ENCODE measurements around the gene MBD3L5. TPM values are rescaled to one million over a fixed set of nuclear protein-coding genes. Genes with fewer than 3 reads are reported as not detected.
"Not testable (repeated sequence)": the region's sequence is repeated elsewhere in the genome, so short reads cannot be mapped to it uniquely, and the experiment has no call there.

MBD3L5 gene
- total RNA-seq, result not detected in 2 replicates

- DNase-seq (ENCODE audit: low read depth); H3K4me3 ChIP-seq (ENCODE audit: low read depth, low read length); FAIRE-seq; H3K27me3 ChIP-seq (ENCODE audit: control insufficient read depth, insufficient read depth, low read length); H3K36me3 ChIP-seq (ENCODE audit: control insufficient read depth, insufficient read depth, low read length): not testable (repeated sequence)
Measured at GRCh38 chr19:7030278-7030677, at the start of gene MBD3L5. Gene MBD3L5, plus strand, starts transcription at chr19:7030578. Its CDS starts 34 bp downstream, at chr19:7030612.

GRCh38 chr19:6983448-6983847 is 46.9 kb upstream of the MBD3L5 start:
- TF ChIP-seq CTCF (IDR thresholded peaks at IDR 0.05; ENCODE audit: insufficient read depth, low read length, severe bottlenecking), result no peak
- H3K36me3 ChIP-seq (ENCODE audit: control insufficient read depth, insufficient read depth, low read length), result no peaks in the 10 kb centered on the region
- DNase-seq (ENCODE audit: low read depth) (peak; percentile 3), FAIRE-seq (peak; percentile 88)
- H3K4me3 ChIP-seq (ENCODE audit: low read depth, low read length), result no peak overlapping the region
- H3K27me3 ChIP-seq (ENCODE audit: control insufficient read depth, insufficient read depth, low read length), result no peaks in the 10 kb centered on the region

- no peak for TF ChIP-seq CTCF (IDR thresholded peaks at IDR 0.05; ENCODE audit: insufficient read depth, low read length, severe bottlenecking)
- Histone ChIP-seq H3K27me3 (ENCODE audit: control insufficient read depth, insufficient read depth, low read length) (no peaks in the 10 kb centered on the region), H3K36me3 (ENCODE audit: control insufficient read depth, insufficient read depth, low read length) (no peaks in the 10 kb centered on the region), H3K4me3 (ENCODE audit: low read depth, low read length) (no peak overlapping the region)
- no peak for FAIRE-seq
- DNase-seq (ENCODE audit: low read depth), result no peak
Measured at GRCh38 chr19:6987850-6988249, 42.5 kb upstream of the MBD3L5 start.

- DNase-seq (ENCODE audit: low read depth), result no peak
- no peak for TF ChIP-seq CTCF (IDR thresholded peaks at IDR 0.05; ENCODE audit: insufficient read depth, low read length, severe bottlenecking)
- FAIRE-seq, result peak; percentile 91
- H3K27me3 ChIP-seq (ENCODE audit: control insufficient read depth, insufficient read depth, low read length), result no peaks in the 10 kb centered on the region
- H3K4me3 ChIP-seq (ENCODE audit: low read depth, low read length), result no peak overlapping the region
- no peaks in the 10 kb centered on the region for H3K36me3 ChIP-seq (ENCODE audit: control insufficient read depth, insufficient read depth, low read length)
Measured at GRCh38 chr19:6988257-6988656, 42.1 kb upstream of the MBD3L5 start.

GRCh38 chr19:6995054-6995453 is 35.3 kb upstream of the MBD3L5 start:
- no peak for TF ChIP-seq CTCF (IDR thresholded peaks at IDR 0.05; ENCODE audit: insufficient read depth, low read length, severe bottlenecking)
- Histone ChIP-seq H3K4me3 (ENCODE audit: low read depth, low read length) (no peak overlapping the region), H3K36me3 (ENCODE audit: control insufficient read depth, insufficient read depth, low read length) (no peaks in the 10 kb centered on the region), H3K27me3 (ENCODE audit: control insufficient read depth, insufficient read depth, low read length) (no peaks in the 10 kb centered on the region)
- DNase-seq (ENCODE audit: low read depth) (no peak), FAIRE-seq (no peak)

GRCh38 chr19:6996810-6997209 is 33.6 kb upstream of the MBD3L5 start:
- TF ChIP-seq CTCF (IDR thresholded peaks at IDR 0.05; ENCODE audit: insufficient read depth, low read length, severe bottlenecking), result no peak
- H3K4me3 ChIP-seq (ENCODE audit: low read depth, low read length), result no peak overlapping the region
- FAIRE-seq (no peak), DNase-seq (ENCODE audit: low read depth) (no peak)
- H3K27me3 ChIP-seq (ENCODE audit: control insufficient read depth, insufficient read depth, low read length), result no peaks in the 10 kb centered on the region
- H3K36me3 ChIP-seq (ENCODE audit: control insufficient read depth, insufficient read depth, low read length), result no peaks in the 10 kb centered on the region
